CD14-positive monocyte (primary cell): ENCODE data around the gene TMA16. TPM values are rescaled to one million over a fixed set of nuclear protein-coding genes. Genes with fewer than 3 reads are reported as not detected.

Experiments
- DNase-seq, 3 donors: peaks; one replicate each; pipeline ENCODE4 v3.0.0-alpha.2; 2011 to 2022
- H2AFZ ChIP-seq: 2 replicates; pipeline ENCODE4 v1.6.0; 2012; ENCODE audit warnings: mild to moderate bottlenecking, low read depth, low read length, inconsistent platforms; ENCODE audit not compliant: insufficient read depth, poor library complexity, severe bottlenecking
- H3K27ac ChIP-seq, 2 donors: 1 replicate in 1 of 2; 2 replicates in 1 of 2; pipeline ENCODE4 v1.5.1; 2012 to 2013; ENCODE audit warnings: low read length in 2 of 2, control low read depth in 1 of 2, inconsistent platforms in 1 of 2, low read depth in 1 of 2, mild to moderate bottlenecking in 1 of 2
- H3K27me3 ChIP-seq, 2 donors: one replicate each; pipeline versions ENCODE4 v1.6.0 to v1.6.1; 2011 to 2013; ENCODE audit warnings: low read length in 2 of 2; ENCODE audit not compliant: control insufficient read depth in 2 of 2, insufficient read depth in 2 of 2
- H3K36me3 ChIP-seq, 2 donors: replicated peaks in 1 of 2; 1 replicate in 1 of 2; 2 replicates in 1 of 2; pipeline versions ENCODE4 v1.5.1 to v1.6.1; 2012 to 2013; ENCODE audit warnings: low read length in 2 of 2, control low read depth in 1 of 2, inconsistent platforms in 1 of 2, mild to moderate bottlenecking in 1 of 2; ENCODE audit not compliant: insufficient read depth in 2 of 2, control insufficient read depth in 1 of 2
- H3K4me1 ChIP-seq, 2 donors: 1 replicate in 1 of 2; 2 replicates in 1 of 2; pipeline versions ENCODE4 v1.5.1 to v1.6.1; 2012 to 2013; ENCODE audit warnings: low read length in 2 of 2, control low read depth in 1 of 2, inconsistent platforms in 1 of 2, mild to moderate bottlenecking in 1 of 2, moderate library complexity in 1 of 2; ENCODE audit not compliant: insufficient read depth in 2 of 2, control insufficient read depth in 1 of 2
- H3K4me2 ChIP-seq: replicated peaks from 2 replicates; pipeline ENCODE3; 2012; ENCODE audit warnings: low read length, moderate library complexity, mild to moderate bottlenecking; ENCODE audit not compliant: poor library complexity, severe bottlenecking; ENCODE audit errors: extremely low read depth
- H3K4me3 ChIP-seq, 3 experiments: fragments of 200-600 bp in 1 of 3; sonication (generic) in 1 of 3; replicated peaks in 1 of 3; 1 replicate in 2 of 3; 2 replicates in 1 of 3; pipeline ENCODE4 v1.5.1; 2011 to 2013; ENCODE audit warnings: low read length in 3 of 3, mild to moderate bottlenecking in 3 of 3, control low read depth in 2 of 3, low read depth in 2 of 3, inconsistent platforms in 1 of 3, moderate library complexity in 1 of 3
- H3K79me2 ChIP-seq: 2 replicates; pipeline ENCODE4 v1.6.0; 2012; ENCODE audit warnings: mild to moderate bottlenecking, control low read depth, inconsistent platforms, low read length, moderate library complexity; ENCODE audit not compliant: insufficient read depth
- H3K9ac ChIP-seq: 2 replicates; pipeline ENCODE4 v1.6.0; 2017; ENCODE audit warnings: low read length, mild to moderate bottlenecking; ENCODE audit not compliant: insufficient read depth, poor library complexity, severe bottlenecking
- H3K9me3 ChIP-seq, 2 donors: replicated peaks in 1 of 2; 1 replicate in 1 of 2; 2 replicates in 1 of 2; pipeline versions ENCODE4 v1.5.1 to v1.6.1; 2012 to 2013; ENCODE audit warnings: low read length in 2 of 2, control low read depth in 1 of 2; ENCODE audit not compliant: control insufficient read depth in 1 of 2, insufficient read depth in 1 of 2
- H4K20me1 ChIP-seq: 2 replicates; pipeline ENCODE4 v1.6.0; 2012; ENCODE audit warnings: mild to moderate bottlenecking, low read length, control low read depth, moderate library complexity; ENCODE audit not compliant: insufficient read depth
- H3K27ac Mint-ChIP-seq, 7 donors: one replicate each; pipeline ENCODE4 v1.8.0; 2020; ENCODE audit warnings: mild to moderate bottlenecking in 7 of 7, mixed read lengths in 7 of 7, moderate library complexity in 6 of 7, inconsistent platforms in 2 of 7
- H3K27me3 Mint-ChIP-seq, 3 donors: one replicate each; pipeline ENCODE4 v1.8.0; 2021 to 2022; ENCODE audit warnings: low read depth in 3 of 3, mild to moderate bottlenecking in 3 of 3, mixed read lengths in 3 of 3, moderate library complexity in 3 of 3, inconsistent platforms in 1 of 3
- H3K36me3 Mint-ChIP-seq, 2 donors: one replicate each; pipeline ENCODE4 v1.8.0; 2020; ENCODE audit warnings: mixed read lengths in 2 of 2, inconsistent platforms in 1 of 2, mild to moderate bottlenecking in 1 of 2
- H3K4me1 Mint-ChIP-seq: one replicate; pipeline ENCODE4 v1.8.0; 2020; ENCODE audit warnings: mild to moderate bottlenecking, mixed read lengths
- H3K4me3 Mint-ChIP-seq, 2 donors: one replicate each; pipeline ENCODE4 v1.8.0; 2020; ENCODE audit warnings: mild to moderate bottlenecking in 2 of 2, mixed read lengths in 2 of 2, moderate library complexity in 1 of 2
- H3K9me3 Mint-ChIP-seq, 7 donors: one replicate each; pipeline ENCODE4 v1.8.0; 2020 to 2022; ENCODE audit warnings: mixed read lengths in 7 of 7, mild to moderate bottlenecking in 6 of 7, moderate library complexity in 6 of 7, inconsistent platforms in 2 of 7
- WGBS: methylation state at CpG from one replicate; pipeline ENCODE4 v1.1.5; 2013; ENCODE audit warnings: missing lambda C conversion rate; ENCODE audit not compliant: insufficient coverage; 5-methylcytosine and 5-hydroxymethylcytosine counted together
- intact Hi-C, 2 donors: fragments of 100-400 bp; cut with micrococcal nuclease; formaldehyde crosslinking; loops; one replicate each; pipeline versions ENCODE4 v1.15.0 to v1.15.1; 2023
- polyA plus RNA-seq, 3 donors: library from polyadenylated mRNA; depleted of rRNA in 1 of 3; unstranded in 2 of 3; stranded (reverse) in 1 of 3; fragments of 300-500 nt in 2 of 3; fragments of >200 nt in 1 of 3; fragmentation: Illumina TruSeq in 2 of 3; gene quantifications; 1 replicate in 2 of 3; 2 replicates in 1 of 3; pipeline ENCODE4 v1.2.3, GENCODE V29; 2012 to 2021
- TF ChIP-seq, protein P1 (sequence below): fragments of 200-600 bp; IDR thresholded peaks from one replicate; pipeline ENCODE4 v1.8.0; 2022; ENCODE audit warnings: antibody characterized with exemption, mild to moderate bottlenecking

The TMA16 gene
- polyA plus RNA-seq, 3 donors, result 7.7 to 8.2 (median 8.2) TPM

DNA sequence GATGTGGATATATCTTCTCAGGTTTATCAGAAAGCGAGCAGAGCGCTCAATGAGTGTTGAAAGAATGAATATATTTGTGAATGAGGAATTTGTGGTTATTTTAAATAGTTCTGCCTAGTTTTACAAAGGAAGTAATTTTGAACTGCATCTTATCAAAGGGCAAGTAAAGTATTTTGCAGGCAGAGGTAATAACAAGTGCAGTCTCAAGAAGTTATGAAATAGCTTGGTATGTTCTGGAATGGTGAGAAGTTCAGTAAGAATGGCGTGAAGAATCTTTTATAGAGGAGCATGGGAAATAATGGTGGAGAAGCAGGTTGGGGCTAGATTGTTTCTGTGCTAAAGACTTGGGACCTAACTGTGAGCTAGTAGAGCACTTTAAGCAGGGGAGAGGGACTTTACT lies 10.9 kb downstream of the TMA16 start:
- Histone ChIP-seq H3K4me3 (no peak overlapping the region), H3K9ac (no peak overlapping the region), H3K4me2 (peak overlapping the region; percentile 28), H4K20me1 (peaks cover 82% of the 10 kb centered on the region), H3K9me3 (no peaks in the 10 kb centered on the region), H2AFZ (no peak overlapping the region), H3K27ac (no peak overlapping the region), H3K27me3 (no peaks in the 10 kb centered on the region), H3K4me1 (peaks cover 23 to 24% of the 10 kb centered on the region in 2 donors), H3K36me3 (peaks cover 30 to 37% of the 10 kb centered on the region in 2 donors), H3K79me2 (peaks cover 86% of the 10 kb centered on the region)
- WGBS, result 0% methylated on average over 1 of the region's 3 CpGs
- intact Hi-C loops, result no loop called here
- peaks cover 35 to 40% of the 10 kb centered on the region in 2 donors for H3K36me3 Mint-ChIP-seq
- peak overlapping the region in 1 of 2 donors; percentile 9 for H3K4me3 Mint-ChIP-seq
- H3K9me3 Mint-ChIP-seq, result peaks cover 0 to 2% (median 0%) of the 10 kb centered on the region in 7 donors
- DNase-seq, result no peak
- H3K27me3 Mint-ChIP-seq, result peaks cover 0 to 4% (median 2%) of the 10 kb centered on the region in 3 donors
- TF ChIP-seq, protein P1, sequence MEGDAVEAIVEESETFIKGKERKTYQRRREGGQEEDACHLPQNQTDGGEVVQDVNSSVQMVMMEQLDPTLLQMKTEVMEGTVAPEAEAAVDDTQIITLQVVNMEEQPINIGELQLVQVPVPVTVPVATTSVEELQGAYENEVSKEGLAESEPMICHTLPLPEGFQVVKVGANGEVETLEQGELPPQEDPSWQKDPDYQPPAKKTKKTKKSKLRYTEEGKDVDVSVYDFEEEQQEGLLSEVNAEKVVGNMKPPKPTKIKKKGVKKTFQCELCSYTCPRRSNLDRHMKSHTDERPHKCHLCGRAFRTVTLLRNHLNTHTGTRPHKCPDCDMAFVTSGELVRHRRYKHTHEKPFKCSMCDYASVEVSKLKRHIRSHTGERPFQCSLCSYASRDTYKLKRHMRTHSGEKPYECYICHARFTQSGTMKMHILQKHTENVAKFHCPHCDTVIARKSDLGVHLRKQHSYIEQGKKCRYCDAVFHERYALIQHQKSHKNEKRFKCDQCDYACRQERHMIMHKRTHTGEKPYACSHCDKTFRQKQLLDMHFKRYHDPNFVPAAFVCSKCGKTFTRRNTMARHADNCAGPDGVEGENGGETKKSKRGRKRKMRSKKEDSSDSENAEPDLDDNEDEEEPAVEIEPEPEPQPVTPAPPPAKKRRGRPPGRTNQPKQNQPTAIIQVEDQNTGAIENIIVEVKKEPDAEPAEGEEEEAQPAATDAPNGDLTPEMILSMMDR, result no peak
- H3K27ac Mint-ChIP-seq, result peak overlapping the region in 2 of 7 donors; percentile 3 to 21
- peaks cover 33% of the 10 kb centered on the region for H3K4me1 Mint-ChIP-seq

DNA sequence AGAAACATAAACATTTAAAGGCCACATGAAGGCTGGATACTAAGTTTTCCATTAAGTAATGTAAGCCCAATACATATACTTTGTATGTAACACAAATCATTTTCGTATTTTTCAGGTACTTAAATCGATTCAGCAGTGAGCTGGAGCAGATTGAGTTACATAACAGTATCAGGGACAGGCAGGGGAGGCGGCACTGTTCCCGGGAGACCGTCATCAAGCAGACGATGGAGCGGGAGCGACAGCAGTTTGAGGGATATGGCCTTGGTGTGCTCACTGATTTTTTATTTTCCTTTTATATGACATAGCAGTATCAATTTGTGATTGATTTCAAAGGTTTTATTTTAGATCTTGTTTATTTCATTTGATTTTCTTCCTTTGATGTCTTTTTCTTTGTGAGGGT lies 20.7 kb downstream of the TMA16 start:
- Histone ChIP-seq H4K20me1 (peaks cover 19% of the 10 kb centered on the region), H3K4me3 (no peak overlapping the region), H3K9ac (no peak overlapping the region), H3K4me2 (no peak overlapping the region), H3K4me1 (no peaks in the 10 kb centered on the region), H3K27ac (no peak overlapping the region), H2AFZ (no peak overlapping the region), H3K36me3 (peaks cover 63 to 93% of the 10 kb centered on the region in 2 donors), H3K9me3 (no peaks in the 10 kb centered on the region), H3K27me3 (no peaks in the 10 kb centered on the region), H3K79me2 (peaks cover 17% of the 10 kb centered on the region)
- intact Hi-C loops, result no loop called here
- no peaks in the 10 kb centered on the region for H3K27me3 Mint-ChIP-seq
- TF ChIP-seq, protein P1, result no peak
- no peaks in the 10 kb centered on the region for H3K4me1 Mint-ChIP-seq
- no peak for DNase-seq
- WGBS, result 100% methylated on average over 2 of the region's 8 CpGs
- peaks cover 66 to 81% of the 10 kb centered on the region in 2 donors for H3K36me3 Mint-ChIP-seq
- peaks cover 0 to 1% (median 0%) of the 10 kb centered on the region in 7 donors for H3K9me3 Mint-ChIP-seq
- H3K4me3 Mint-ChIP-seq, result no peak overlapping the region
- H3K27ac Mint-ChIP-seq, result no peak overlapping the region
